Ovary (tissue), 10 donors: ENCODE results near the gene SERTM1. TPM values are rescaled to one million over a fixed set of nuclear protein-coding genes. Genes with fewer than 3 reads are reported as not detected.

Source experiments
- DNase-seq, 5 donors: peaks; one replicate each; pipeline ENCODE4 v3.0.0-alpha.2; 2019 to 2020
- H3K27ac ChIP-seq, 2 donors: fragments of 200-600 bp; one replicate each; pipeline versions ENCODE4 v1.5.1 to v1.8.0; 2019 to 2022
- H3K27me3 ChIP-seq: fragments of 200-600 bp; one replicate; pipeline ENCODE4 v1.8.0; 2022
- H3K36me3 ChIP-seq: fragments of 200-600 bp; sonication (generic); one replicate; pipeline ENCODE4 v1.5.1; 2019
- H3K4me1 ChIP-seq: one replicate; pipeline ENCODE4 v1.8.1; 2013; ENCODE audit warnings: mild to moderate bottlenecking, moderate library complexity; ENCODE audit not compliant: insufficient read depth
- H3K4me3 ChIP-seq: fragments of 200-600 bp; sonication (generic); one replicate; pipeline ENCODE4 v1.5.1; 2017
- H3K9me3 ChIP-seq, 2 donors: fragments of 200-600 bp in 1 of 2; sonication (generic) in 1 of 2; one replicate each; pipeline versions ENCODE4 v1.5.1 to v1.8.1; 2013 to 2019; ENCODE audit warnings: mild to moderate bottlenecking in 1 of 2, moderate library complexity in 1 of 2
- CTCF ChIP-seq, 3 donors: fragments of 450-650 bp in 2 of 3; fragments of 200-600 bp in 1 of 3; IDR thresholded peaks; one replicate each; pipeline versions ENCODE4 v1.5.1 to v1.8.0; 2016 to 2022; ENCODE audit warnings: antibody characterized with exemption in 3 of 3, mild to moderate bottlenecking in 1 of 3
- EP300 ChIP-seq: sonication (generic); formaldehyde crosslinking; IDR thresholded peaks from one replicate; pipeline ENCODE4 v1.6.1; 2017; ENCODE audit warnings: antibody characterized with exemption
- POLR2A ChIP-seq: fragments of 450-650 bp; IDR thresholded peaks from one replicate; pipeline ENCODE4 v1.6.1; 2017; ENCODE audit warnings: antibody characterized with exemption, mild to moderate bottlenecking, moderate library complexity
- WGBS, 3 donors: extraction: QIAGEN DNeasy Blood & Tissue Kit in 1 of 3; methylation state at CpG; one replicate each; pipeline versions ENCODE4 v1.1.5 to v1.1.7; 2013 to 2017; 5-methylcytosine and 5-hydroxymethylcytosine counted together
- intact Hi-C, 4 donors: fragments of 100-400 bp; cut with DNase I; formaldehyde crosslinking; loops; one replicate each; pipeline versions ENCODE4 v1.11.0 to v1.15.1; 2022 to 2023
- long read RNA-seq, 3 donors: library from polyadenylated mRNA in 2 of 3; unstranded in 2 of 3; transcript quantifications; one replicate each; pipeline ENCODE4 v2.0.0 and lab custom pipeline, GENCODE V29; 2021 to 2026
- polyA plus RNA-seq, 2 donors: library from polyadenylated mRNA; stranded (reverse); fragments of 200-250 nt in 1 of 2; fragments of 350-450 nt in 1 of 2; fragmentation: Illumina TruSeq in 1 of 2; extraction: RNeasy Lipid Tissue Mini Kit (QIAGEN cat#74804) in 1 of 2; gene quantifications; one replicate each; pipeline ENCODE4 v1.2.3, GENCODE V29; 2013 to 2014
- total RNA-seq, 7 donors: library from RNA; depleted of rRNA in 2 of 7; stranded (reverse); fragments of >200 nt in 2 of 7; fragmentation: NEBNext Ultra II Directional in 3 of 7; extraction: Animal tissue kit (Norgen Biotek cat#: 25700) in 3 of 7; gene quantifications; one replicate each; pipeline versions ENCODE4 v1.1.0 to v1.2.4, GENCODE V29; 2016 to 2023
- donor health status: DM: no; HTN: no; CAD: no; lungs with moderate emphysema.
- donor health status: DM: no; HTN: no; CAD: no.
- donor health status: Bipolar disorder and iron deficiency.
- donor health status: DM: yes; HTN: yes; CAD: no.
- donor health status: DM: no; HTN: no; CAD: no.
- donor health status: DM: yes; HTN: yes; CAD: no.

The SERTM1 gene
- total RNA-seq (10 to 100 TPM in 3 of 7 donors, 1 to 10 TPM in 3, under 1 TPM in 1; 0.68 to 65.1 (median 3.3) TPM), polyA plus RNA-seq (10 to 100 TPM in 1 of 2 donors, 1 to 10 TPM in 1; 1.7 to 13.9 TPM)
- long read RNA-seq, donor 1 = 0 reads
- long read RNA-seq, donor 2 = 0 reads
- long read RNA-seq, donor 3, partial matches to known transcripts = 0 of 1 reads
- long read RNA-seq, donor 3, other reads (novel, unspliced or antisense) = 0 of 1 reads

GRCh38 chr13:36673838-36674326 is at the start of gene SERTM1:
SERTM1 (plus strand) TSS chr13:36674020; CDS start chr13:36695079, 21,059 bp downstream.
- peak within 1 kb of the TSS; percentile 60 for H3K4me3 ChIP-seq
- H3K27ac ChIP-seq = no peak within 1 kb of the TSS
- intact Hi-C loops = no loop called here
- DNase-seq = peak in 4 of 5 donors; percentile 39 to 60 (median 48)
- H3K36me3 ChIP-seq = no peaks in the 10 kb centered on the region
- H3K9me3 ChIP-seq = no peaks in the 10 kb centered on the region
- H3K4me1 ChIP-seq = peaks cover 3% of the 10 kb centered on the region
- TF ChIP-seq POLR2A = no peak
- no peak for TF ChIP-seq EP300
- TF ChIP-seq CTCF (IDR thresholded peaks at IDR 0.05) = no peak
- H3K27me3 ChIP-seq = no peaks in the 10 kb centered on the region
- 1 to 2% (median 1%) methylated on average over 15 to 56 of the region's 56 CpGs for WGBS, 3 donors

- TF ChIP-seq POLR2A (no peak), CTCF (IDR thresholded peaks at IDR 0.05) (no peak)
- WGBS, 3 donors = 72 to 76% (median 76%) methylated on average over 5 of the region's 5 CpGs
- no peaks in the 10 kb centered on the region for H3K4me1 ChIP-seq
- no peaks in the 10 kb centered on the region for H3K27me3 ChIP-seq
- H3K4me3 ChIP-seq = no peak overlapping the region
- H3K36me3 ChIP-seq = no peaks in the 10 kb centered on the region
- DNase-seq = no peak
- no peak overlapping the region for H3K27ac ChIP-seq
- no peaks in the 10 kb centered on the region for H3K9me3 ChIP-seq
- intact Hi-C loops = no loop called here
Observed at GRCh38 chr13:36628377-36629056, 45.3 kb upstream of the SERTM1 start.

DNA sequence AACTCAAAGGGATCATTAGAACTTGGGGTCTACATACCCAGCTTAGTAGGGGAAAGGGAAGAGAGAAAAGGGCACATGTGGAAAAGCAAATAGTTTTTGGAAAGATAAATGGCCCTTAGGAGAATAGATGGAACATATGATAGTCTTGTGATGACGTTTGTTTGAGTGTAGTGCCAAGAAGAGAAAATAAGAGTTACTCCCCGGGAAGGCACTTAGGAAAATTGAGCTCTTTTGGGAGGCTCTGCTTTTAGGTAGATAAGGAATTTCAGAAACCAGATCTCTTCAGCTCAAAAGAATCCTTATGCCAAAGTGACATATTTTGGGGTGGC is 44.8 kb upstream of the SERTM1 start:
- no peak for DNase-seq
- no peak overlapping the region for H3K27ac ChIP-seq
- no peaks in the 10 kb centered on the region for H3K9me3 ChIP-seq
- 21 to 36% (median 22%) methylated on average over 2 of the region's 2 CpGs for WGBS, 3 donors
- intact Hi-C loops = no loop called here
- H3K4me3 ChIP-seq = no peak overlapping the region
- TF ChIP-seq EP300 = no peak
- no peak for TF ChIP-seq POLR2A
- no peak for TF ChIP-seq CTCF (IDR thresholded peaks at IDR 0.05)
- H3K27me3 ChIP-seq = no peaks in the 10 kb centered on the region
- H3K36me3 ChIP-seq = no peaks in the 10 kb centered on the region
- no peaks in the 10 kb centered on the region for H3K4me1 ChIP-seq

- intact Hi-C loops = no loop called here
- Histone ChIP-seq H3K4me3 (no peak overlapping the region), H3K9me3 (no peaks in the 10 kb centered on the region), H3K4me1 (no peaks in the 10 kb centered on the region), H3K27me3 (no peaks in the 10 kb centered on the region), H3K36me3 (no peaks in the 10 kb centered on the region), H3K27ac (no peak overlapping the region)
- 72 to 91% (median 76%) methylated on average over 2 of the region's 2 CpGs for WGBS, 3 donors
- peak in 1 of 5 donors; percentile 17 for DNase-seq
- TF ChIP-seq CTCF (IDR thresholded peaks at IDR 0.05) (no peak), EP300 (no peak), POLR2A (no peak)
Observed at GRCh38 chr13:36630181-36630803, 43.5 kb upstream of the SERTM1 start.
